ENCODE data around the gene DSG1. TPM values are rescaled to one million over a fixed set of nuclear protein-coding genes. Genes with fewer than 3 reads are reported as not detected.

DSG1 gene
- total RNA-seq, 1 experiment from 2014 or later, result not detected

DNA sequence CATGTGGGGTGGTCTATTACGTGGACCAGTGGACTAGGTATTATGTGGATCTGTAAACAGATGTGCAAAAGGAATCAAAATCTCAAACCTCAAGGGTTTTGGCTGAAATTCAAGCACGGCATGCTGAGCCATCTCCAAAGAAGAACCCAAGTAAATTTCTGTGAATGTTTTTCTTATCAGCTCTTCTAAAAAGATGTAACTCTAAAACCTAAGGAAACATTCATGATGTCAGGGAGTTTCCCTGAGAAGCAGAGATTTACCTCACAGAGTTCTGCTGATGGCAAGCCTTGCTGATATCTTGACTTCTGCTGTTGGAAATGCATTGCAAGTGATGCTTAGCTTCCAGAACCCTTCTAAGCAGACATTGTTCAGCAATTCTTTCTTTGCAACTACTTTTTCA lies 80.2 kb downstream of the DSG1 start:
- no TSS peak for BruUV-seq (replicated peaks)
- H3K27ac Mint-ChIP-seq (ENCODE audit: low read depth, unreplicated experiment), result no peak overlapping the region
- POLR2A ChIA-PET, result interaction anchor here (0.7 to 1.0 kb wide), 2 partner anchors 9 to 39 kb away, joined by 3 read pairs; no protein-coding TSS in a partner anchor
- CTCF ChIA-PET, result interaction anchor here (2.3 kb wide), 1 partner anchor 26 kb away, joined by 6 read pairs; no protein-coding TSS in a partner anchor
- no peaks in the 10 kb centered on the region for H3K36me3 Mint-ChIP-seq (ENCODE audit: insufficient read depth, unreplicated experiment)
- DNase-seq (ENCODE audit: unreplicated experiment), result no peak
- no peak overlapping the region for H3K4me3 Mint-ChIP-seq (ENCODE audit: unreplicated experiment)
- H3K9me3 Mint-ChIP-seq (ENCODE audit: unreplicated experiment), result no peaks in the 10 kb centered on the region
- TF ChIP-seq, protein P1, sequence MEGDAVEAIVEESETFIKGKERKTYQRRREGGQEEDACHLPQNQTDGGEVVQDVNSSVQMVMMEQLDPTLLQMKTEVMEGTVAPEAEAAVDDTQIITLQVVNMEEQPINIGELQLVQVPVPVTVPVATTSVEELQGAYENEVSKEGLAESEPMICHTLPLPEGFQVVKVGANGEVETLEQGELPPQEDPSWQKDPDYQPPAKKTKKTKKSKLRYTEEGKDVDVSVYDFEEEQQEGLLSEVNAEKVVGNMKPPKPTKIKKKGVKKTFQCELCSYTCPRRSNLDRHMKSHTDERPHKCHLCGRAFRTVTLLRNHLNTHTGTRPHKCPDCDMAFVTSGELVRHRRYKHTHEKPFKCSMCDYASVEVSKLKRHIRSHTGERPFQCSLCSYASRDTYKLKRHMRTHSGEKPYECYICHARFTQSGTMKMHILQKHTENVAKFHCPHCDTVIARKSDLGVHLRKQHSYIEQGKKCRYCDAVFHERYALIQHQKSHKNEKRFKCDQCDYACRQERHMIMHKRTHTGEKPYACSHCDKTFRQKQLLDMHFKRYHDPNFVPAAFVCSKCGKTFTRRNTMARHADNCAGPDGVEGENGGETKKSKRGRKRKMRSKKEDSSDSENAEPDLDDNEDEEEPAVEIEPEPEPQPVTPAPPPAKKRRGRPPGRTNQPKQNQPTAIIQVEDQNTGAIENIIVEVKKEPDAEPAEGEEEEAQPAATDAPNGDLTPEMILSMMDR (IDR thresholded peaks at IDR 0.05; ENCODE audit: unreplicated experiment), result no peak
- peaks cover 8% of the 10 kb centered on the region for H3K4me1 Mint-ChIP-seq (ENCODE audit: insufficient read depth, unreplicated experiment)
- intact Hi-C loops (cut with micrococcal nuclease), result no loop called here
- H3K27me3 Mint-ChIP-seq (ENCODE audit: insufficient read depth, unreplicated experiment), result no peaks in the 10 kb centered on the region

DNA sequence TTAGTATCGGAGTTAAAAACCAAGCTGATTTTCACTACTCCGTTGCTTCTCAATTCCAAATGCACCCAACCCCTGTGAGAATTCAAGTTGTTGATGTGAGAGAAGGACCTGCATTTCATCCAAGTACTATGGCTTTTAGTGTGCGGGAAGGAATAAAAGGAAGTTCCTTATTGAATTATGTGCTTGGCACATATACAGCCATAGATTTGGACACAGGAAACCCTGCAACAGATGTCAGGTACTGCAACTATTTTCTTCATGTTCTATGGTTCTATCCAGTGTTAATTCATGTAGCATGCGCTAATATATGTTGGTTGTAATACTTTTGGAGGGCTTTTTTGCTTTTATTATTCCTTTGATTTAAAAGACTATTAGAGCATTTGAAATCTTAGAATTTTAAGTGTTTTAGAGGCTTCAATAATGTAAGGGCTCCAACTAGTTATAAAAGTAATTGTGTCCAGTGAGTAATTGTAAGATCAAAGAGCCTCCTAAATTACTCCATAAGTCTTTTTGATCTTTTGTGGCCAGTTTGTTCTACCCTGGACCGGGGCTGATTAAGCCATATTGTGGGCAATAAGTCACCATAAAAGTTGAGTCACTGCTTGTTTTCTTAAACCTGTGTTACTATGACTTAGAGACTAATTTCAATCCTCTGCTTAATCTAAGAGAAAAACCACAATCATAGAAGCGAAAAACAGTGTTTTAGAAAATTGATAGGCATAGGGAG lies 81.5 kb downstream of the DSG1 start:
- no peaks in the 10 kb centered on the region for H3K27me3 Mint-ChIP-seq (ENCODE audit: insufficient read depth, unreplicated experiment)
- POLR2A ChIA-PET, result interaction anchor here (1.0 kb wide), 1 partner anchor 40 kb away, joined by 3 read pairs; no protein-coding TSS in a partner anchor
- intact Hi-C loops (cut with micrococcal nuclease), result no loop called here
- no TSS peak for BruUV-seq (replicated peaks)
- peak; percentile 74 for DNase-seq (ENCODE audit: unreplicated experiment)
- TF ChIP-seq, protein P1 (IDR thresholded peaks at IDR 0.05; ENCODE audit: unreplicated experiment), result no peak
- H3K36me3 Mint-ChIP-seq (ENCODE audit: insufficient read depth, unreplicated experiment), result no peaks in the 10 kb centered on the region
- peaks cover 8% of the 10 kb centered on the region for H3K4me1 Mint-ChIP-seq (ENCODE audit: insufficient read depth, unreplicated experiment)
- H3K9me3 Mint-ChIP-seq (ENCODE audit: unreplicated experiment), result no peaks in the 10 kb centered on the region
- CTCF ChIA-PET, result interaction anchor here (0.6 to 2.3 kb wide), 2 partner anchors 25 to 508 kb away, joined by 3 to 6 read pairs; no protein-coding TSS in a partner anchor
- H3K4me3 Mint-ChIP-seq (ENCODE audit: unreplicated experiment), result no peak overlapping the region
- H3K27ac Mint-ChIP-seq (ENCODE audit: low read depth, unreplicated experiment), result peak overlapping the region; percentile 66

DNA sequence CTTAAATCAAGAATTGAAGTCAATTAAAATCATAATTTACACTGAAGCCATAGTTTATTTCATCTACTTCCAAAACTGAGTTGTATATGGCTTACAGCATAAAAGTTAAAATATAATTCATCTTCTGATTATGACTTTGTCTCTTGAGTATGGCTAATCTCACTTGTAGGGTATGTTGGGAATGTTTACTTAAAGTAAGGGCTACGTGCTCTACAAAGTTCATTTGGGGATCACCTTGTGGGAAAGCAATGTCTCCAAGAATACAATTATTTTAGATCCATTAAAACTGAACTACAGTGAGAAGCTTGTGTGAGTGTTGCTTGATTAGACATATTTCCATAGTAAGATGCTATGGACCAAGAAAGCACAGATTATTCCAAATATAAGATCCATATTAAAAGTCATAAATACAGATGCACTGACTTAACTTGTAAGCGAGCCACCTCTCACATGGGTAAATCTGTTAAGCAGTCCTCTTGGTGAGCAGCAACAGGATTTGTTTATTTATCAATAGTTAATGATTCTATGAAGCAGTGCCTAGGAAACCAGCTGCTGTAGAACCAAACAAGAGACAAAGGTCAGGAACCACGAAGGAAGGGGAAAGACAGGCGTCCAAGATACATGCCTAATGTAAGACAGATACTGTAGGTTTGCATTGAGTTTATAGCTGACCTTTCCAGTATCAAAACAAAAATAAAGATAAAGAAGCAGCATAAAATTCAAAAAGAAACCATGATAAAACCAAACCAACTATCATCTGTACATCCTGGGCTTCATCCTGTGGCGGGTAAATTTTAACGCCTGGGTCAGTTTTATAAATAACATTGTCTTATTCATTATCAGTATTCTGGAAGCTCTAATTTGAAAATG lies 83.4 kb downstream of the DSG1 start:
- TF ChIP-seq, protein P1 (IDR thresholded peaks at IDR 0.05; ENCODE audit: unreplicated experiment), result no peak
- POLR2A ChIA-PET, result interaction anchor here (1.2 kb wide), 1 partner anchor 46 kb away, joined by 3 read pairs; the partner anchor contains the start of gene DSG3
- intact Hi-C loops (cut with micrococcal nuclease), result no loop called here
- Mint-ChIP-seq H3K27me3 (ENCODE audit: insufficient read depth, unreplicated experiment) (no peaks in the 10 kb centered on the region), H3K9me3 (ENCODE audit: unreplicated experiment) (no peaks in the 10 kb centered on the region), H3K4me1 (ENCODE audit: insufficient read depth, unreplicated experiment) (peaks cover 8% of the 10 kb centered on the region), H3K36me3 (ENCODE audit: insufficient read depth, unreplicated experiment) (no peaks in the 10 kb centered on the region), H3K27ac (ENCODE audit: low read depth, unreplicated experiment) (no peak overlapping the region), H3K4me3 (ENCODE audit: unreplicated experiment) (no peak overlapping the region)
- no TSS peak for BruUV-seq (replicated peaks)
- CTCF ChIA-PET, result interaction anchor here (1.0 kb wide), 1 partner anchor 76 kb away, joined by 3 read pairs; no protein-coding TSS in a partner anchor
- DNase-seq (ENCODE audit: unreplicated experiment), result no peak

DNA sequence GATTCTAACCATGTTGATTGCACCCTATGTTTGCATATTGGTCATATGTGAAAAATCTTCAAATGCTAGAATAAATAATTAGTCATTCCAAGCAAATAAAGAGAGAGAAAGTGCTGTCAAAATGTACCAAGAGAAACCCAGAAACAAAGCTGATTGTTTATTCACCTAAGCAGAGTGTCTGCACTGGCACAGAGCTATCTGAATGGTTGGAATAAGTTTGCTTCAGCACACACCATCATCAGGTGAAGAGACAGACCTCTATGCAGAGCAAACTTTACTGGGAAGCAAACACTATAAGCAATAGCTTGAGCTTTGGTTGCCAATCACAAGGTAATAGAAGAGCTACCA lies 84.0 kb downstream of the DSG1 start:
- no peaks in the 10 kb centered on the region for H3K9me3 Mint-ChIP-seq (ENCODE audit: unreplicated experiment)
- no peaks in the 10 kb centered on the region for H3K36me3 Mint-ChIP-seq (ENCODE audit: insufficient read depth, unreplicated experiment)
- ChIA-PET CTCF (interaction anchor here (0.9 kb wide), 1 partner anchor 22 kb away, joined by 5 read pairs; no protein-coding TSS in a partner anchor), POLR2A (interaction anchor here (1.2 kb wide), 1 partner anchor 46 kb away, joined by 3 read pairs; the partner anchor contains the start of gene DSG3)
- H3K27ac Mint-ChIP-seq (ENCODE audit: low read depth, unreplicated experiment), result no peak overlapping the region
- H3K27me3 Mint-ChIP-seq (ENCODE audit: insufficient read depth, unreplicated experiment), result no peaks in the 10 kb centered on the region
- H3K4me1 Mint-ChIP-seq (ENCODE audit: insufficient read depth, unreplicated experiment), result peaks cover 8% of the 10 kb centered on the region
- BruUV-seq (replicated peaks), result no TSS peak
- DNase-seq (ENCODE audit: unreplicated experiment), result no peak
- TF ChIP-seq, protein P1 (IDR thresholded peaks at IDR 0.05; ENCODE audit: unreplicated experiment), result no peak
- no peak overlapping the region for H3K4me3 Mint-ChIP-seq (ENCODE audit: unreplicated experiment)
- intact Hi-C loops (cut with micrococcal nuclease), result no loop called here

Data from MCF 10A (cell line).